ENCODE data around the gene WNT6. TPM values are rescaled to one million over a fixed set of nuclear protein-coding genes. Genes with fewer than 3 reads are reported as not detected.

Gene WNT6
- total and polyA plus RNA-seq, 4 donors = 0.08 to 0.20 TPM; not detected in 2

DNA sequence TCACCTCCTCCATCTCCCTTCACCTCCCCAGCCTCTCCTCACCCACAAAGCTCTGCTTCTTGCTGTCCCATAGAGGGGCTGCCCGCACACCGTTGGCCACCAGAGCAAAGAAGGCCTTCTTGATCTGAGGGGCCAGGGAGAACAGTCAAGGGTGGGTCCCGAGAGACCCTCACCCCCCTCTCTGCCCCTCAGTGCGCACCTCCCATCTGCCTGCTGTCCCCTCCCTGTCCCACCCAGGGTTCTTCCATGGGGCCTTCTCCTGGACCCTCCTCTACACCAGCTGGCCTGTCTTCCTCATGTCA, 31.2 kb upstream of the WNT6 start:
- no peaks in the 10 kb centered on the region for H3K27me3 ChIP-seq (ENCODE audit: control insufficient read depth in 4 of 4, insufficient read depth in 4 of 4, low read length in 3 of 4)
- no peak overlapping the region for H3K27ac ChIP-seq (ENCODE audit: low read depth in 1 of 2, low read length in 2 of 2)
- DNase-seq (ENCODE audit: low spot score) = no peak
- no peak overlapping the region for H3K4me3 ChIP-seq (ENCODE audit: low read depth in 1 of 3, low read length in 3 of 3)
- no peaks in the 10 kb centered on the region for H3K4me1 ChIP-seq (ENCODE audit: control insufficient read depth in 4 of 4, insufficient read depth in 4 of 4, low read length in 3 of 4)
- no peaks in the 10 kb centered on the region for H3K36me3 ChIP-seq (ENCODE audit: control insufficient read depth in 4 of 4, insufficient read depth in 3 of 4, low read depth in 1 of 4, low read length in 3 of 4)
- 82% methylated on average over 4 of the region's 4 CpGs for WGBS
- H3K9me3 ChIP-seq (ENCODE audit: control insufficient read depth in 4 of 4, low read length in 3 of 4) = no peaks in the 10 kb centered on the region
- H3K9ac ChIP-seq (ENCODE audit: low read depth in 1 of 2, low read length in 2 of 2) = no peak overlapping the region
- TF ChIP-seq, protein P1, sequence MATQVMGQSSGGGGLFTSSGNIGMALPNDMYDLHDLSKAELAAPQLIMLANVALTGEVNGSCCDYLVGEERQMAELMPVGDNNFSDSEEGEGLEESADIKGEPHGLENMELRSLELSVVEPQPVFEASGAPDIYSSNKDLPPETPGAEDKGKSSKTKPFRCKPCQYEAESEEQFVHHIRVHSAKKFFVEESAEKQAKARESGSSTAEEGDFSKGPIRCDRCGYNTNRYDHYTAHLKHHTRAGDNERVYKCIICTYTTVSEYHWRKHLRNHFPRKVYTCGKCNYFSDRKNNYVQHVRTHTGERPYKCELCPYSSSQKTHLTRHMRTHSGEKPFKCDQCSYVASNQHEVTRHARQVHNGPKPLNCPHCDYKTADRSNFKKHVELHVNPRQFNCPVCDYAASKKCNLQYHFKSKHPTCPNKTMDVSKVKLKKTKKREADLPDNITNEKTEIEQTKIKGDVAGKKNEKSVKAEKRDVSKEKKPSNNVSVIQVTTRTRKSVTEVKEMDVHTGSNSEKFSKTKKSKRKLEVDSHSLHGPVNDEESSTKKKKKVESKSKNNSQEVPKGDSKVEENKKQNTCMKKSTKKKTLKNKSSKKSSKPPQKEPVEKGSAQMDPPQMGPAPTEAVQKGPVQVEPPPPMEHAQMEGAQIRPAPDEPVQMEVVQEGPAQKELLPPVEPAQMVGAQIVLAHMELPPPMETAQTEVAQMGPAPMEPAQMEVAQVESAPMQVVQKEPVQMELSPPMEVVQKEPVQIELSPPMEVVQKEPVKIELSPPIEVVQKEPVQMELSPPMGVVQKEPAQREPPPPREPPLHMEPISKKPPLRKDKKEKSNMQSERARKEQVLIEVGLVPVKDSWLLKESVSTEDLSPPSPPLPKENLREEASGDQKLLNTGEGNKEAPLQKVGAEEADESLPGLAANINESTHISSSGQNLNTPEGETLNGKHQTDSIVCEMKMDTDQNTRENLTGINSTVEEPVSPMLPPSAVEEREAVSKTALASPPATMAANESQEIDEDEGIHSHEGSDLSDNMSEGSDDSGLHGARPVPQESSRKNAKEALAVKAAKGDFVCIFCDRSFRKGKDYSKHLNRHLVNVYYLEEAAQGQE (IDR thresholded peaks at IDR 0.05) = no peak
- no peak for TF ChIP-seq FOXA2 (IDR thresholded peaks at IDR 0.05)
- TF ChIP-seq JUND (IDR thresholded peaks at IDR 0.05) = no peak
- TF ChIP-seq, protein P2, sequence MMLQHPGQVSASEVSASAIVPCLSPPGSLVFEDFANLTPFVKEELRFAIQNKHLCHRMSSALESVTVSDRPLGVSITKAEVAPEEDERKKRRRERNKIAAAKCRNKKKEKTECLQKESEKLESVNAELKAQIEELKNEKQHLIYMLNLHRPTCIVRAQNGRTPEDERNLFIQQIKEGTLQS (IDR thresholded peaks at IDR 0.05) = no peak
- TF ChIP-seq TAF1 (conservative IDR thresholded peaks at IDR 0.05) = no peak
- no peak for TF ChIP-seq RAD21 (IDR thresholded peaks at IDR 0.05)
- TF ChIP-seq, protein P3, sequence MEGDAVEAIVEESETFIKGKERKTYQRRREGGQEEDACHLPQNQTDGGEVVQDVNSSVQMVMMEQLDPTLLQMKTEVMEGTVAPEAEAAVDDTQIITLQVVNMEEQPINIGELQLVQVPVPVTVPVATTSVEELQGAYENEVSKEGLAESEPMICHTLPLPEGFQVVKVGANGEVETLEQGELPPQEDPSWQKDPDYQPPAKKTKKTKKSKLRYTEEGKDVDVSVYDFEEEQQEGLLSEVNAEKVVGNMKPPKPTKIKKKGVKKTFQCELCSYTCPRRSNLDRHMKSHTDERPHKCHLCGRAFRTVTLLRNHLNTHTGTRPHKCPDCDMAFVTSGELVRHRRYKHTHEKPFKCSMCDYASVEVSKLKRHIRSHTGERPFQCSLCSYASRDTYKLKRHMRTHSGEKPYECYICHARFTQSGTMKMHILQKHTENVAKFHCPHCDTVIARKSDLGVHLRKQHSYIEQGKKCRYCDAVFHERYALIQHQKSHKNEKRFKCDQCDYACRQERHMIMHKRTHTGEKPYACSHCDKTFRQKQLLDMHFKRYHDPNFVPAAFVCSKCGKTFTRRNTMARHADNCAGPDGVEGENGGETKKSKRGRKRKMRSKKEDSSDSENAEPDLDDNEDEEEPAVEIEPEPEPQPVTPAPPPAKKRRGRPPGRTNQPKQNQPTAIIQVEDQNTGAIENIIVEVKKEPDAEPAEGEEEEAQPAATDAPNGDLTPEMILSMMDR (IDR thresholded peaks at IDR 0.05; ENCODE audit: low read depth, low read length, missing input control) = no peak
- no peak for TF ChIP-seq GABPA (IDR thresholded peaks at IDR 0.05 in 1 of 2, conservative IDR thresholded peaks at IDR 0.05 in 1 of 2)
- TF ChIP-seq SP1 (IDR thresholded peaks at IDR 0.05) = no peak
- TF ChIP-seq, protein P4, sequence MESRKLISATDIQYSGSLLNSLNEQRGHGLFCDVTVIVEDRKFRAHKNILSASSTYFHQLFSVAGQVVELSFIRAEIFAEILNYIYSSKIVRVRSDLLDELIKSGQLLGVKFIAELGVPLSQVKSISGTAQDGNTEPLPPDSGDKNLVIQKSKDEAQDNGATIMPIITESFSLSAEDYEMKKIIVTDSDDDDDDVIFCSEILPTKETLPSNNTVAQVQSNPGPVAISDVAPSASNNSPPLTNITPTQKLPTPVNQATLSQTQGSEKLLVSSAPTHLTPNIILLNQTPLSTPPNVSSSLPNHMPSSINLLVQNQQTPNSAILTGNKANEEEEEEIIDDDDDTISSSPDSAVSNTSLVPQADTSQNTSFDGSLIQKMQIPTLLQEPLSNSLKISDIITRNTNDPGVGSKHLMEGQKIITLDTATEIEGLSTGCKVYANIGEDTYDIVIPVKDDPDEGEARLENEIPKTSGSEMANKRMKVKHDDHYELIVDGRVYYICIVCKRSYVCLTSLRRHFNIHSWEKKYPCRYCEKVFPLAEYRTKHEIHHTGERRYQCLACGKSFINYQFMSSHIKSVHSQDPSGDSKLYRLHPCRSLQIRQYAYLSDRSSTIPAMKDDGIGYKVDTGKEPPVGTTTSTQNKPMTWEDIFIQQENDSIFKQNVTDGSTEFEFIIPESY (IDR thresholded peaks at IDR 0.05) = no peak
- TF ChIP-seq, protein P5, sequence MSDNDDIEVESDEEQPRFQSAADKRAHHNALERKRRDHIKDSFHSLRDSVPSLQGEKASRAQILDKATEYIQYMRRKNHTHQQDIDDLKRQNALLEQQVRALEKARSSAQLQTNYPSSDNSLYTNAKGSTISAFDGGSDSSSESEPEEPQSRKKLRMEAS (IDR thresholded peaks at IDR 0.05) = no peak
- no peak for TF ChIP-seq YY1 (IDR thresholded peaks at IDR 0.05)
- TF ChIP-seq HNF4A (conservative IDR thresholded peaks at IDR 0.05) = no peak

DNA sequence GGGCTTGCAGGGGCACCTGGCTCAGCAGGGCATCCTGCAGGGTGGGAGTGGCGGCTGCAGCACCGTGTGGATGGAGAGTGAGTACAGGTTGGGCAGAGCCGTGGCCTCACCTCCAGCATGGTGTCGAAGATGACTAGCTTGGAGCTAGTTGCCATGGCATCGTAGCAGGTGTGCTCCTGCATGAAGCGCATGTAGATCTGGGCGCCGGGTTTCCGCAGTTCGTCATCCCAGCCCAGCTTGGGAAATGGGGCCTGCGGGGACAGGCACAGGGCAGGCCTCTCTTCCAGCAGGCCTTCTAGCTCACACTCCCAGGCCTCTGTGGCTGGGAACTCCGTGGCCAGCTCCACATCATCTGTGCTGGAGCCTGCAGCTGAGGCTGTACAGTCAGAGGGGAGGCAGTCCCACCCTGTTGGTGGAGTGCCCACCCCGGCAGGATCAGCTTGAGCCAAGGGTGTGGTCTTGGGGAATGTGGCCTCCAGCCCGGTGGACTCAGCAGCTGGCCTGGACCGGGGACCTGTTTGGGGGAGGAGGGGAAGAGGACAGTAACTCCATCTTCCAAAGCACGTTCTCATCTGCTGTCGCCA, 29.6 kb upstream of the WNT6 start:
- no peaks in the 10 kb centered on the region for H3K4me1 ChIP-seq (ENCODE audit: control insufficient read depth in 4 of 4, insufficient read depth in 4 of 4, low read length in 3 of 4)
- no peak overlapping the region for H3K27ac ChIP-seq (ENCODE audit: low read depth in 1 of 2, low read length in 2 of 2)
- H3K36me3 ChIP-seq (ENCODE audit: control insufficient read depth in 4 of 4, insufficient read depth in 3 of 4, low read depth in 1 of 4, low read length in 3 of 4) = no peaks in the 10 kb centered on the region
- no peak for DNase-seq (ENCODE audit: low spot score)
- TF ChIP-seq SP1 (IDR thresholded peaks at IDR 0.05) (no peak), RXRA (IDR thresholded peaks at IDR 0.05) (no peak), FOXA2 (IDR thresholded peaks at IDR 0.05) (no peak), GABPA (IDR thresholded peaks at IDR 0.05 in 1 of 2, conservative IDR thresholded peaks at IDR 0.05 in 1 of 2) (no peak), HNF4G (IDR thresholded peaks at IDR 0.05) (no peak), JUND (IDR thresholded peaks at IDR 0.05) (no peak)
- TF ChIP-seq, protein P4 (IDR thresholded peaks at IDR 0.05) = no peak
- TF ChIP-seq, protein P2 (IDR thresholded peaks at IDR 0.05) = no peak
- TF ChIP-seq, protein P5 (IDR thresholded peaks at IDR 0.05) = no peak
- TF ChIP-seq, protein P1 (IDR thresholded peaks at IDR 0.05) = no peak
- H3K27me3 ChIP-seq (ENCODE audit: control insufficient read depth in 4 of 4, insufficient read depth in 4 of 4, low read length in 3 of 4) = no peaks in the 10 kb centered on the region
- WGBS = 80% methylated on average over 17 of the region's 17 CpGs
- no peaks in the 10 kb centered on the region for H3K9me3 ChIP-seq (ENCODE audit: control insufficient read depth in 4 of 4, low read length in 3 of 4)
- H3K4me3 ChIP-seq (ENCODE audit: low read depth in 1 of 3, low read length in 3 of 3) = no peak overlapping the region
- H3K9ac ChIP-seq (ENCODE audit: low read depth in 1 of 2, low read length in 2 of 2) = no peak overlapping the region
